Measurements from ENCODE around the gene GRAMD1B.
"Not testable (repeated sequence)": the region's sequence is repeated elsewhere in the genome, so short reads cannot be mapped to it uniquely, and the experiment has no call there.

GRAMD1B gene

DNA sequence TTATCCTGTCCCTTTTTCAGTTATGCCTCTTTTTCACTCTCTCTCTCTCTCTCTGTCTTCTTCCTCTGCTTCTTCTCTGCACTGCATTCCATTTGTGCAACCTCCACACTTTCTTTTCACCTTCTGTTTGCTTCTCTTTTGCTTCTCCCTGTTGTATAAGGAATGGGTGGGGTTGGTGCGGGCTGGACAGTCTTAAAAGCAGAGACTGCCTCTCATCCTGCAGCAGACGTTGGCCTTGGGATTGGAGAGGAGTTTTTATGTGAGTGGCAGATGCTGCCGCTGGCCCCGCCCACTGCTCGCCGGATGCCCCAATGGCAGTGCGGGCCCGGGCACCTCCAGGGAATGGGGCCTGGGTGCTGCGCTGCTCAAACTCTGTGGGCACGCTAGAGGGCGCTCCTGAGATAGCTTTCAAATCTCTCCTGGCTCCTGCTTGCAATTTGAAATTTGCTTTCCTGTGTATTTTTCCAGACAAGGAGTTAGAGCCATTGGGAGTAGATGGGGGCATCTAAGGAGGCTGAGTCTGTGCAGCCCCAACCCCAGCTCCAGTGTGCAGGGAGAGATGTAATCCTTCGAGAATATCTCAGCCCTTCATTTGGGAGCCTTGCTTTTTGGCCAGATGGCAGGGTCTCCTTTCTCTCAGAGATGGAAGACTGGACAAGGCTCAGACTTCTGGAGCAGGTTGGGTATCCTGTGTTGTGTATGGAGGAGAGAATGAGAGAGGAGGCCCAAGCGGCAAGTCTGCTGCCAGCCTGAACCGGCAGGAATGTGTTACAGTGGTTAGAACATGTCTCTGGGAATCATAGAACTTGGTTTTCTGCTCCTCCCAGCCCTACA, 81.2 kb downstream of the GRAMD1B start:
- H4K12ac ChIP-seq (ENCODE audit: low read depth, low read length) = no peak overlapping the region
- peaks cover 2 to 4% of the 10 kb centered on the region in 2 experiments for H3K4me1 ChIP-seq (ENCODE audit: control insufficient read depth in 1 of 2, insufficient read depth in 2 of 2, low read length in 2 of 2)
- H4K91ac ChIP-seq (ENCODE audit: low read depth, low read length) = no peak overlapping the region
- H2BK120ac ChIP-seq (ENCODE audit: insufficient read depth, low read length, poor library complexity) = no peak overlapping the region
- H3K27me3 ChIP-seq (ENCODE audit: insufficient read depth, low read length) = no peaks in the 10 kb centered on the region
- no peak overlapping the region for H3K9ac ChIP-seq (ENCODE audit: low read length)
- no peak overlapping the region for H3K4me2 ChIP-seq (ENCODE audit: low read length)
- DNase-seq = peak; percentile 86 to 92
- H3K9me3 ChIP-seq (ENCODE audit: insufficient read depth, low read depth, low read length) = peaks cover 2% of the 10 kb centered on the region
- no peak overlapping the region for H3K23ac ChIP-seq (ENCODE audit: low read length)
- no peak overlapping the region for H2AK5ac ChIP-seq (ENCODE audit: low read length)
- H2AFZ ChIP-seq (ENCODE audit: insufficient read depth, low read length, poor library complexity) = no peak overlapping the region
- H3K79me2 ChIP-seq (ENCODE audit: control insufficient read depth, insufficient read depth, low read length, poor library complexity) = no peaks in the 10 kb centered on the region
- H3K18ac ChIP-seq (ENCODE audit: low read length) = no peak overlapping the region
- no peaks in the 10 kb centered on the region for H3K36me3 ChIP-seq (ENCODE audit: control insufficient read depth in 1 of 2, insufficient read depth in 2 of 2, low read length in 2 of 2)
- H2BK12ac ChIP-seq (ENCODE audit: low read length) = no peak overlapping the region
- H3K4me3 ChIP-seq (ENCODE audit: low read depth, low read length) = no peak overlapping the region
- no peak overlapping the region for H3K4ac ChIP-seq (ENCODE audit: low read depth, low read length)
- H4K8ac ChIP-seq (ENCODE audit: low read depth, low read length) = no peak overlapping the region
- WGBS (ENCODE audit: extremely low coverage, insufficient coverage, insufficient read length) = no CpG with 5 or more reads among the region's 14 CpGs
- H3K14ac ChIP-seq (ENCODE audit: low read length) = no peak overlapping the region
- no peaks in the 10 kb centered on the region for H3K79me1 ChIP-seq (ENCODE audit: low read length)
- H2BK5ac ChIP-seq (ENCODE audit: low read depth, low read length, poor library complexity) = no peak overlapping the region
- H3K27ac ChIP-seq (ENCODE audit: low read depth, low read length) = no peak overlapping the region

DNA sequence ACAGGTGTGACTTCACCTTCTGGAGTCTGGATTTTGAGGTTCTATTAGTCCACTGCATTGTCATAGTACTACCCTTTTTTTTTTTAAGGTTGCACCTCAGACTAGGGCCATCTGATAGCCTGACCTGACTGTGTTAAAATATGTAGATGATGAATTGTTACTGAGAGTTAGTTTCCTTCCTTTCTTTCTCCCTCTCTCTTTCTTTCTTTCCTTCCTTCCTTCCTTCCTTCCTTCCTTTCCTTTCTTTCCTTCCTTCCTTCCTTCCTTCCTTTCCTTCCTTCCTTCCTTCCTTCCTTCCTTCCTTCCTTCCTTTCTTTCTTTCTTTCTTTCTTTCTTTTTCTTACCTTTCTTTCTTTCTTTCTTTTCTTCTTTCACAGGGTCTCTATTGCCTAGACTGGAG, 83.2 kb downstream of the GRAMD1B start:
- H3K14ac ChIP-seq (ENCODE audit: low read length); H3K79me1 ChIP-seq (ENCODE audit: low read length); H3K18ac ChIP-seq (ENCODE audit: low read length); H4K91ac ChIP-seq (ENCODE audit: low read depth, low read length); H3K27me3 ChIP-seq (ENCODE audit: insufficient read depth, low read length); H3K27ac ChIP-seq (ENCODE audit: low read depth, low read length); H3K4me3 ChIP-seq (ENCODE audit: low read depth, low read length); H3K4me2 ChIP-seq (ENCODE audit: low read length); H2BK5ac ChIP-seq (ENCODE audit: low read depth, low read length, poor library complexity); H2AFZ ChIP-seq (ENCODE audit: insufficient read depth, low read length, poor library complexity); H3K23ac ChIP-seq (ENCODE audit: low read length); H3K36me3 ChIP-seq (ENCODE audit: control insufficient read depth in 1 of 2, insufficient read depth in 2 of 2, low read length in 2 of 2); H3K4me1 ChIP-seq (ENCODE audit: control insufficient read depth in 1 of 2, insufficient read depth in 2 of 2, low read length in 2 of 2); H2BK120ac ChIP-seq (ENCODE audit: insufficient read depth, low read length, poor library complexity); H2AK5ac ChIP-seq (ENCODE audit: low read length); H3K9me3 ChIP-seq (ENCODE audit: insufficient read depth, low read depth, low read length); H4K12ac ChIP-seq (ENCODE audit: low read depth, low read length); H3K79me2 ChIP-seq (ENCODE audit: control insufficient read depth, insufficient read depth, low read length, poor library complexity); DNase-seq; H3K9ac ChIP-seq (ENCODE audit: low read length); H4K8ac ChIP-seq (ENCODE audit: low read depth, low read length); H2BK12ac ChIP-seq (ENCODE audit: low read length); H3K4ac ChIP-seq (ENCODE audit: low read depth, low read length): not testable (repeated sequence)

DNA sequence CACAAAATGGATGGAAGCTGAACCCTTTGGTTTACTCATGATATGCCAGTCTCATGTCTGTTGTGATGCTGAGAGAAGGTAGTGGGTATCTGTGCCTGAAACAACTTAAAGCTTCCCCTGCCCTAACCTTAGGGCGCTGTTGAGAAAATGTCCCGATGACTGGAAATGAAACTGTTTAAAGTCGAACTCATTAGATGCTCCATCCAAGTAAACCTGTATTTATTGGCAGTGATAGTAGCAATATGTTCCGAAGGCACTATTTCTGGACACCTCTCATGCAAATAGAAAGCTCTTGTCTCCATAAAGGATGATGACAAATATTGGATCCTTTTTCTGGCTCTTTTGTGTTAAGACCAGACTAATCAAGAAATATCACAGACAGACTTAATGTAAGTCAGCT, 86.2 kb downstream of the GRAMD1B start:
- no peak overlapping the region for H2BK120ac ChIP-seq (ENCODE audit: insufficient read depth, low read length, poor library complexity)
- no peak overlapping the region for H2BK12ac ChIP-seq (ENCODE audit: low read length)
- no peak overlapping the region for H2BK5ac ChIP-seq (ENCODE audit: low read depth, low read length, poor library complexity)
- no peak overlapping the region for H3K18ac ChIP-seq (ENCODE audit: low read length)
- H3K4me3 ChIP-seq (ENCODE audit: low read depth, low read length) = no peak overlapping the region
- H3K79me2 ChIP-seq (ENCODE audit: control insufficient read depth, insufficient read depth, low read length, poor library complexity) = no peaks in the 10 kb centered on the region
- H3K4ac ChIP-seq (ENCODE audit: low read depth, low read length) = no peak overlapping the region
- no peak for DNase-seq
- no peak overlapping the region for H2AFZ ChIP-seq (ENCODE audit: insufficient read depth, low read length, poor library complexity)
- no peak overlapping the region for H3K4me2 ChIP-seq (ENCODE audit: low read length)
- H3K4me1 ChIP-seq (ENCODE audit: control insufficient read depth in 1 of 2, insufficient read depth in 2 of 2, low read length in 2 of 2) = no peaks in the 10 kb centered on the region
- no peaks in the 10 kb centered on the region for H3K27me3 ChIP-seq (ENCODE audit: insufficient read depth, low read length)
- H3K27ac ChIP-seq (ENCODE audit: low read depth, low read length) = no peak overlapping the region
- no peaks in the 10 kb centered on the region for H3K79me1 ChIP-seq (ENCODE audit: low read length)
- peaks cover 2% of the 10 kb centered on the region for H3K9me3 ChIP-seq (ENCODE audit: insufficient read depth, low read depth, low read length)
- H2AK5ac ChIP-seq (ENCODE audit: low read length) = no peak overlapping the region
- no peak overlapping the region for H3K9ac ChIP-seq (ENCODE audit: low read length)
- no peak overlapping the region for H3K14ac ChIP-seq (ENCODE audit: low read length)
- no peak overlapping the region for H4K91ac ChIP-seq (ENCODE audit: low read depth, low read length)
- H3K23ac ChIP-seq (ENCODE audit: low read length) = no peak overlapping the region
- no CpG with 5 or more reads among the region's 4 CpGs for WGBS (ENCODE audit: extremely low coverage, insufficient coverage, insufficient read length)
- no peaks in the 10 kb centered on the region for H3K36me3 ChIP-seq (ENCODE audit: control insufficient read depth in 1 of 2, insufficient read depth in 2 of 2, low read length in 2 of 2)
- no peak overlapping the region for H4K8ac ChIP-seq (ENCODE audit: low read depth, low read length)
- H4K12ac ChIP-seq (ENCODE audit: low read depth, low read length) = no peak overlapping the region

DNA sequence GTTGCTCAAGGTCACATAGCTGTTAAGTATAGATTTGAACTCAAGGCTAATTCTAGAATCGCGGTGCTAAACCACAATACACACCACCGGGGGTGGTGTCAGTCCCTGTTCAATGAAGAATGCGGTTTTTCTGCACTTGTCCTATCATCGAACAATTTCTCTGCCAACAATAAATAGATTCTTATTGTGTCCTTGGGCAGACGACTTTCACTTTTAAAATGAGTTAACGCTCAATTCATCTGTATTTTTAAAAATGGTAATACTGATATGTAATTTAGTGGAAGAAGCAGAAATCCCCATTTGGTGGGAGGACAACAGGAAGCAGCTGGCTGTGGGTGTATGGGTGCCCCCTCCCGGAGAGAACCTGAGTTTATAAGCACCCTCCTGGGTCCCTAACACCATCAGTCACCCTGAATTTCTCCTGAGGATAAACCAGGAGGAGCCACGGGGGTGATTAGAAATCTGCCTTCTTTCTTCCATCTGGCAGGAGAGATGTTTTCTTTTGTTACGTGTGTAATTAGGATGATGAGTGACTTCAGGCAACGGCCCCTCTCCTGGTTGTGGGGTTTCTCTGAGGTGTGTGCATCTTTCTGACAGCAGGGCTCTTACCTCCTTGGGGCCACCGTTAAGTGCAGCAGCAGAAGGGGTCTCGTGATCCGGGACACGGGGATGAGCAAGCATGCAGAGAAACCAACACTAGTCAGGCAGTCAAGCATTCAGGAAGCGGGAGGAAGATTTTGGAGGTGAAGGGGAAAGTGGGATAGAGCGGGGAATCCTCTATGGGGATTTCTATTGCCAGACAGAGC, 87.7 kb downstream of the GRAMD1B start:
- Histone ChIP-seq H4K8ac (ENCODE audit: low read depth, low read length) (no peak overlapping the region), H3K23ac (ENCODE audit: low read length) (no peak overlapping the region), H3K36me3 (ENCODE audit: control insufficient read depth in 1 of 2, insufficient read depth in 2 of 2, low read length in 2 of 2) (no peaks in the 10 kb centered on the region), H2BK12ac (ENCODE audit: low read length) (no peak overlapping the region), H3K4ac (ENCODE audit: low read depth, low read length) (no peak overlapping the region), H2BK120ac (ENCODE audit: insufficient read depth, low read length, poor library complexity) (no peak overlapping the region), H3K79me2 (ENCODE audit: control insufficient read depth, insufficient read depth, low read length, poor library complexity) (no peaks in the 10 kb centered on the region), H2AFZ (ENCODE audit: insufficient read depth, low read length, poor library complexity) (no peak overlapping the region), H2AK5ac (ENCODE audit: low read length) (no peak overlapping the region), H2BK5ac (ENCODE audit: low read depth, low read length, poor library complexity) (no peak overlapping the region), H3K9ac (ENCODE audit: low read length) (peak overlapping the region; percentile 35), H3K14ac (ENCODE audit: low read length) (no peak overlapping the region), H4K12ac (ENCODE audit: low read depth, low read length) (no peak overlapping the region), H3K27ac (ENCODE audit: low read depth, low read length) (no peak overlapping the region), H4K91ac (ENCODE audit: low read depth, low read length) (no peak overlapping the region), H3K4me2 (ENCODE audit: low read length) (no peak overlapping the region), H3K4me3 (ENCODE audit: low read depth, low read length) (no peak overlapping the region), H3K4me1 (ENCODE audit: control insufficient read depth in 1 of 2, insufficient read depth in 2 of 2, low read length in 2 of 2) (no peaks in the 10 kb centered on the region), H3K79me1 (ENCODE audit: low read length) (no peaks in the 10 kb centered on the region), H3K27me3 (ENCODE audit: insufficient read depth, low read length) (no peaks in the 10 kb centered on the region), H3K9me3 (ENCODE audit: insufficient read depth, low read depth, low read length) (peaks cover 2% of the 10 kb centered on the region), H3K18ac (ENCODE audit: low read length) (no peak overlapping the region)
- no CpG with 5 or more reads among the region's 17 CpGs for WGBS (ENCODE audit: extremely low coverage, insufficient coverage, insufficient read length)
- no peak for DNase-seq
